ENCODE data around the gene DOK4.
"Not testable (repeated sequence)": the region's sequence is repeated elsewhere in the genome, so short reads cannot be mapped to it uniquely, and the experiment has no call there.

The DOK4 gene

GRCh38 chr16:57500578-57501111 is 14.4 kb upstream of the DOK4 start:
- DNase-seq, result no peak

GRCh38 chr16:57499941-57500340 is 13.6 kb upstream of the DOK4 start:
- DNase-seq, result not testable (repeated sequence)

- no peak for DNase-seq
Observed at GRCh38 chr16:57498031-57498430, 11.7 kb upstream of the DOK4 start.

GRCh38 chr16:57497121-57497520 is 10.8 kb upstream of the DOK4 start:
- DNase-seq, result no peak

DNA sequence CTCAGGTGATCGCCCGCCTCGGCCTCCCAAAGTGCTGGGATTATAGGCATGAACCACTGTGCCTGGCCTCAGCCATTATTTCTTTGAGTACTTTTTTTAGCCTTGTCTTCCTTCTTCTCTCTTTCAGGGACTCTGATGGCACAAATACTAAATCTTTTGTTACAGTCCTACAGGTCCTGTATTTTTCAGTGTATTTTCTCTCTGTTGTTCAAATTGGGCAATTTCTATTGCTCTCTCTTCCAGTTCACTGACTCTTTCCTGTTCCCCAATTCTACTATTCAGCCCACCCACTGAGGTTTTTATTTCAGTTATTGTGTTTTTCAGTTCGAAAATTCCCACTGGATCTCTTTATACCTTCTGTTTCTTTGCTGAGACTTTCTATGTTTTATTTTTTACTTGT is 7.5 kb upstream of the DOK4 start:
- DNase-seq, result no peak

- no peak for DNase-seq
Observed at GRCh38 chr16:57489229-57489628, 2.9 kb upstream of the DOK4 start.

- DNase-seq, result no peak
Observed at GRCh38 chr16:57486858-57487834, 853 bp upstream of the DOK4 start.

- DNase-seq, result no peak
Observed at GRCh38 chr16:57485091-57485915, 990 bp downstream of the DOK4 start.

- DNase-seq, result no peak
Observed at GRCh38 chr16:57484515-57485005, 1.7 kb downstream of the DOK4 start.

DNA sequence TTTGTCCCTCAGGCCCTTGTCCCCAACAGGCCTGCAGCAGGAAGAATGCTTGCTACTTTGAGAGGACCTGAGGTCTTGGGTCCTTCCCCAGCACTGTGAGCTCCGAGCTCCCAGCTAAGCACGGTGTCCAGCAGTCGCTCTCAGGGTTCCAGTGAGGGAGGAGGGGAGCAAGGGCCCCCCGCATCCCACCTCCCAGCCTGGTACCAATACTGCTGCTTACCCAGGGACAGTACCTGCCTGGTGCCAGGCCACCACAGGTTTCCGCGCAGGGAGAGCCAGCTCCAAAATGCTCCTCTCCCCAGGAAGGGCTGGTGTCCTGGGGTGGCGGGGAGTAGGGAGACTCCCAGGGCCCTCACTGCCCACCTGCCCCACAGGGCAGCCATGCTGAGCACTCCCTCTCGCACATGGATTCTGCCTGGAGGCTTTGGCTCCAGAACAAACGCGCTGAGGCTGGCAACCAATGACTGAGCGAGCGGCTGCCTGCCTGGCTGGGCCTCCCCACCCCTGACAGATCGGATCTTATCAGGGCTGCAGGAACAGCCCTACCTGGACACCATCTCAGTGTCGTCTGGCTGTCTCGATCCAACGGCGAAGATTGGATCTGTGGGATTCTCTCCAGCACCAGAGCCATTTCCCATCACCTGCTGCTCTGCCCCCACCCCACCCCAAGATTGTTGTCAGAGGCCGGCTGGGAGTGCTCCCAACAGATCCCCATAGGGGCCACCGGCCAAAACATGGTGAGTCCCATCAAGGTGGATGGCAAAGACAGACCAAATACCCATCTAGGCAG is 2.4 kb downstream of the DOK4 start:
- DNase-seq, result no peak

DNA sequence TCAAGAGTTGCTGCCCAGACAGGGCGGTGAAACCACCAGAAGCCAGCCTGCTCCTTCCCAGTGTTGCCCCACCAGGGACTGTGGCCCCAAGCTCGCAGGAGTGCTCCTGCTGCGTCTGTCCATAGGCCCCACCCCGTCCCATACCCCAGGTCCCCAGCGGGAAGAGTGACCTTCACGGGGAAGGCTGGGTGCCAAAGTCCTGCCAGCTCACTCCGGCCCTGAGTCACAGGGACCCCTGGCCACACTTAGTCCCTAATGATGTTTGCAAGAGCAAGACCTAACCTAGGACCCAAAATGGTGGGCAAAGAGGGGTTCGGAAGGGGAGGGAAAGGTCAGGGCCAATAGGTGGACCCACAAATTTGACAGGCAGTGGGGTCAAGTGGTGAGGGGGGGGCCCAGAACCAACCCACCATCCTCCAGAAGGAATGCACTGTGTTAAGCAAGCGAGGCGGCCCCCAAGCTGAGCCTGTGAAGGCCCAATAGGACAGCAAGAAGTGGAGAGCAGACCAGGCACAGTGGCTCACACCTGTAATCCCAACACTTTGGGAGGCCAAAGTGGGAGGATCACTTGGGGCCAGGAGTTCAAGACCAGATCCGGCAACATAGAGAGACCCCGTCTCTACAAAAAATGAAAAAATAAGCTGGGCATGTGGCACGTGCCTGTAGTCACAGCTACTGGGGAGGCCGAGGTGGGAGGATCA is 3.3 kb downstream of the DOK4 start:
- no peak for DNase-seq

- no peak for DNase-seq
Observed at GRCh38 chr16:57481421-57481820, 4.9 kb downstream of the DOK4 start.

DNA sequence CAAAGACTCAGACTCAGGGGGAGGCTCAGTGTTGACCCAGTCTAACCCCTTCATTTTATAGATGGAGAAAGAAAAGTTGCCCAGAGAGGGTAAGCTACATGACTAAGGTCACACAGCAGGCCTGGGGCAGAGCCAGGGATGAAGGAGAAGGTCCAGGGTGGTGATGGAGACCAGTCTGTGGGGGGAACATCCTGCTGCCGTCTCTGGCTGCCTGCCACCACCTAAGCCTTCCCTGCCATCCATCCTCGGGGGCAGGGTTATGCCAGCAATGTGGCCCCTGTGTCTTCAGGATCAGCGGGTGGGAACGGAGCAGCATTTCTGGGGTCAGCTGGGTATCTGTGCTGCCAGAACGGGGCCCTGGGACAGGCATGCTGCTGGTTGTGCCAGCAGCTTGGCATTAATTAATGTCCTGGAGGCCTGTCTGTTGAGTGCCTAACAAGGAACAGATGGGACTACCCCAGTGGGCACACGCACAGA is 5.5 kb downstream of the DOK4 start:
- DNase-seq, result no peak

- no peak for DNase-seq
Observed at GRCh38 chr16:57479976-57480753, 6.1 kb downstream of the DOK4 start.

- DNase-seq, result no peak
Observed at GRCh38 chr16:57479205-57479975, 6.9 kb downstream of the DOK4 start.

DNA sequence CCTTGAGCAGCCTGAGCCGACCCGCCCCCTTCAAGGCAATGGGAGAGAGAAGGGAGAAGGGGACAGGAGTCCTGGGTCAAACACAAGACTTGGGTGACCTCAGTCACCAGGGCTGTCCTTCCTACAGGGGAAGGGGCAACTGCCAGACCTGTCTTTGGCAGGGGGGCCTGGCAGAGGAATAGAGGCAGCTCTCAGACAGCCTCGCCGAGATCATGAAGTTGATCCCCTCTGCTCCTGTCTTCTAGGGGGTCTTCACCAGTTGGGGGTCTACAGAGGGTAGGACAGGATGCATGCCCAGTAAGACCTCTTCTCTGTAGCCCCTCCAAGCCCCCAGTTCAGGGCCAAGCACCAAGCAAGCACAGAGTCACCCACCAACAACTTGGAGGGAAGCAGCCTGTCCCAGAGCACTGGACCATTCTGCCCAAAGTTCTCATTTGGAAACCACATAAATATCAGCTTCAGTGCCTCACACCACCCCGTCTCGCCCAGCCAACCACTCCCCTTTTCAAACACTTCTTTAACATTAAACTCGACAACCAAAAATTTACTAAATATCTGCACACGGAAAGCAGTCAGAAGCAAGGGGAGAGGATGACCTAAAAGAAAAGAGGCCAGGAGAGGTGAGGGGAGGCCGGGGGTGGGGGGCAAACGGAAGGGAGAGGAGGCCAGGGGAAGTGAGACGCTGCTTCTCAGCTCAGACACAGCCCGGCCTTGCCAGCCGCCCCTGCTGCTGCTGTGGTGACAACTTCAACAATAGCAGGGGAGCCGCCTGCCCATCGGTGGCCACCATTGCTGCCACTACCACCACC is 7.7 kb downstream of the DOK4 start:
- no peak for DNase-seq

DNA sequence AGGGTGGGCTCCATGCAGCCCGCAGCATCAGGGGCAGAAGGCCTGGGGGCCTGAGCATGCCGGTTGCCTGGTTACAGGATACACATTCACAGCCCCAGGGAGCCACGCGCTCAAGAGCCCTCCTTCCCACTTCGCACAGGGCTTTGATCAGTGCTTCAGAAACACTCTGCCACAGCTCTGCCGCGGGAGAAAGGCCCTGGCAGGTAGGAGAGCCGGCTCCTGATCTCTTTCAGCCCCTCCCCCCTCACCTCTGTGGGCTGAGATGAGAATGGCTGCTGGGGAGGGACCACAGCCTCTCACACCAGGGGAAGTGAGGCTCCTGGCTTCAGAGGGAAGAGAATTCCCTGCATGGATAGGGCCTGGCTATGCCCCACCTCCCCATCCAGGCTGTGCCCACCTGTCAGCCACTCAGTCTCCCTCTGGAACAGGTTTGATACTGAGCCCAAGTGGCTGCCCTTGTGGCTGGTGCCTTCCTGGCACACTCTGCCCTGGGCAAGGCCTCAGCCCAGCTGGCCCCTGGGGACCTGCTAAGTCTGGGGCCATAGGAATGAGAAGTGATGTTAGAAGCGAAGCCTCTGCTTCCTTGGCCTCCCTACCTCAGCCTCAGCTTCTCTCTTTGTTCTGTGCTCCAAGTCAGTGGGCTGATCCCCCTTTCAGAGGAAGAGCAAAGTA is 8.6 kb downstream of the DOK4 start:
- DNase-seq, result no peak

- no peak for DNase-seq
Observed at GRCh38 chr16:57476546-57477410, 9.5 kb downstream of the DOK4 start.

All from NCI-H1092 (cell line).